ENCODE data around the gene LRRC2. TPM values are rescaled to one million over a fixed set of nuclear protein-coding genes. Genes with fewer than 3 reads are reported as not detected.

The LRRC2 gene
- total RNA-seq, result 6.0 and 6.9 TPM in 2 replicates

GRCh38 chr3:46566040-46566641 lies at the start of gene LRRC2:
Gene LRRC2, minus strand, starts transcription at chr3:46566302. Its CDS starts 14,711 bp downstream, at chr3:46551591.

GRCh38 chr3:46612324-46612723 lies 46.2 kb upstream of the LRRC2 start, which contains the start of gene FAM240A:
Gene FAM240A, plus strand, starts transcription at chr3:46612525. Its CDS starts 159 bp downstream, at chr3:46612684.

GRCh38 chr3:46497556-46498265 lies 68.4 kb downstream of the LRRC2 start, which contains the start of gene RTP3:
Gene RTP3, plus strand, starts transcription at chr3:46497976. Its CDS starts 87 bp downstream, at chr3:46498063.

Other genes with a start within 250 kb of the LRRC2 start
- not detected in 2 replicates for gene CCR2, start 212.2 kb downstream of the LRRC2 start, total RNA-seq
- not detected in 2 replicates for gene CCR5, start 195.4 kb downstream of the LRRC2 start, total RNA-seq
- 0.12 and 0.32 TPM in 2 replicates for gene CCRL2, start 159.0 kb downstream of the LRRC2 start, total RNA-seq
- under 0.01 TPM in 1 of 2 replicates, not detected in the other for gene LTF, start 101.4 kb downstream of the LRRC2 start, total RNA-seq
- gene RTP3, start 68.3 kb downstream of the LRRC2 start, total RNA-seq, result not detected in 2 replicates
- not detected in 2 replicates for gene FAM240A, start 46.2 kb upstream of the LRRC2 start, total RNA-seq
- 4.1 and 7.1 TPM in 2 replicates for gene ALS2CL, start 127.4 kb upstream of the LRRC2 start, total RNA-seq
- 0.32 and 0.36 TPM in 2 replicates for gene TMIE, start 135.1 kb upstream of the LRRC2 start, total RNA-seq
- gene PRSS50, start 151.6 kb upstream of the LRRC2 start, total RNA-seq, result not detected in 2 replicates